MM.1S (cell line): ENCODE data around the gene UGT2B10.

Source experiments
- DNase-seq: peaks from one replicate; pipeline ENCODE4 v3.0.0-alpha.2; 2015
- H2AFZ ChIP-seq: fragments of 300-600 bp; sonication (generic); 2 replicates; pipeline ENCODE4 v1.6.0; 2016; ENCODE audit warnings: antibody characterized with exemption, low read length
- H3F3A ChIP-seq: fragments of 300-600 bp; sonication (generic); 2 replicates; pipeline ENCODE4 v1.6.1; 2016; ENCODE audit warnings: mild to moderate bottlenecking, antibody characterized with exemption, low read length, moderate library complexity, mixed read lengths; ENCODE audit not compliant: insufficient read depth
- H3K27ac ChIP-seq: fragments of 300-600 bp; sonication (generic); 2 replicates; pipeline ENCODE4 v1.5.1; 2016; ENCODE audit warnings: mild to moderate bottlenecking, low read length
- H3K27me3 ChIP-seq: fragments of 300-600 bp; sonication (generic); replicated peaks from 2 replicates; pipeline ENCODE4 v1.6.0; 2016; ENCODE audit warnings: low read length; ENCODE audit not compliant: insufficient read depth
- H3K36me3 ChIP-seq: fragments of 300-600 bp; sonication (generic); replicated peaks from 2 replicates; pipeline ENCODE4 v1.6.1; 2016; ENCODE audit warnings: mild to moderate bottlenecking, low read length, mixed read lengths; ENCODE audit not compliant: insufficient read depth
- H3K4me1 ChIP-seq: fragments of 300-600 bp; sonication (generic); 2 replicates; pipeline ENCODE4 v1.6.1; 2016; ENCODE audit warnings: low read length, mixed read lengths
- H3K4me2 ChIP-seq: fragments of 300-600 bp; sonication (generic); 2 replicates; pipeline ENCODE4 v1.6.0; 2016; ENCODE audit warnings: low read depth, low read length
- H3K4me3 ChIP-seq: fragments of 300-600 bp; sonication (generic); 2 replicates; pipeline ENCODE4 v1.5.1; 2016; ENCODE audit warnings: low read length, mixed read lengths
- H3K79me2 ChIP-seq: fragments of 300-600 bp; sonication (generic); 2 replicates; pipeline ENCODE4 v1.6.1; 2016; ENCODE audit warnings: mixed run types, low read length, mixed read lengths
- H3K9ac ChIP-seq: fragments of 300-600 bp; sonication (generic); 2 replicates; pipeline ENCODE4 v1.6.1; 2016; ENCODE audit warnings: low read length, mixed read lengths
- H3K9me2 ChIP-seq: fragments of 300-600 bp; sonication (generic); replicated peaks from 2 replicates; pipeline ENCODE4 v1.6.1; 2016; ENCODE audit warnings: mild to moderate bottlenecking, low read length, mixed read lengths; ENCODE audit not compliant: insufficient read depth
- H3K9me3 ChIP-seq: fragments of 300-600 bp; sonication (generic); replicated peaks from 2 replicates; pipeline ENCODE4 v1.6.1; 2016; ENCODE audit warnings: mild to moderate bottlenecking, low read length, mixed read lengths; ENCODE audit not compliant: insufficient read depth
- H4K20me1 ChIP-seq: fragments of 300-600 bp; sonication (generic); 2 replicates; pipeline ENCODE4 v1.6.1; 2016; ENCODE audit warnings: mild to moderate bottlenecking, low read length, moderate library complexity, mixed read lengths; ENCODE audit not compliant: insufficient read depth
- CTCF ChIP-seq: fragments of 300-600 bp; sonication (generic); IDR thresholded peaks from 2 replicates; pipeline ENCODE4 v1.5.1; 2016; ENCODE audit warnings: antibody characterized with exemption, low read length, mixed read lengths
- EZH2 ChIP-seq: fragments of 300-600 bp; sonication (generic); optimal IDR thresholded peaks from 2 replicates; pipeline ENCODE3; 2017; ENCODE audit warnings: low read depth, mild to moderate bottlenecking, antibody characterized with exemption, low read length, mixed read lengths
- EZH2phosphoT487 ChIP-seq: fragments of 300-600 bp; sonication (generic); IDR thresholded peaks from 2 replicates; pipeline ENCODE4 v1.6.1; 2018; ENCODE audit warnings: antibody characterized with exemption, low read length

The UGT2B10 gene

DNA sequence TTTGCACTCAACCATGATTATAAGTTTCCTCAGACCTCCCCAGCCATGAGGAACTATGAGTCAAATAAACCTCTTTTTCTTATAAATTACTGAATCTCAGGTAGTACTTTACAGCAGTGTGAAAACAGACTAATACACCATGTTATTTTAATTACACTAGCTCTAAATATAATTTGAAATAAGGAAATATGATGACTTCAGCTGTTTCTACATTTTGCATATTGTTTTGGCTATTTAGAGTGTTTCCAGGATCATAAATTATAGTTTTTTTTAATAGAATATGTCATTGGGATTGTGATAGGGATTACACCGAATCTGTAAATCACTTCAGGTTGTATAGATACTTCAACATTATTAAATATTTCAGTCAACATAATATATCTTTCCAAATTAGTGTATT is 43.9 kb downstream of the UGT2B10 start:
- H3K36me3 ChIP-seq: no peaks in the 10 kb centered on the region
- no peak overlapping the region for H2AFZ ChIP-seq
- H3K79me2 ChIP-seq: no peaks in the 10 kb centered on the region
- H3F3A ChIP-seq: no peaks in the 10 kb centered on the region
- H3K9ac ChIP-seq: no peak overlapping the region
- no peaks in the 10 kb centered on the region for H3K9me3 ChIP-seq
- no peaks in the 10 kb centered on the region for H4K20me1 ChIP-seq
- H3K4me3 ChIP-seq: no peak overlapping the region
- no peak overlapping the region for H3K27ac ChIP-seq
- H3K9me2 ChIP-seq: no peaks in the 10 kb centered on the region
- no peak for TF ChIP-seq EZH2
- H3K4me1 ChIP-seq: no peaks in the 10 kb centered on the region
- no peak overlapping the region for H3K4me2 ChIP-seq
- no peaks in the 10 kb centered on the region for H3K27me3 ChIP-seq
- DNase-seq: no peak

GRCh38 chr4:68861057-68861456 is 45.3 kb downstream of the UGT2B10 start:
- H3K27me3 ChIP-seq: no peaks in the 10 kb centered on the region
- no peaks in the 10 kb centered on the region for H3K9me2 ChIP-seq
- H3K79me2 ChIP-seq: no peaks in the 10 kb centered on the region
- no peak overlapping the region for H3K4me3 ChIP-seq
- no peak overlapping the region for H3K9ac ChIP-seq
- H3F3A ChIP-seq: no peaks in the 10 kb centered on the region
- TF ChIP-seq EZH2phosphoT487 (no peak), CTCF (no peak)
- no peak overlapping the region for H3K4me2 ChIP-seq
- H3K4me1 ChIP-seq: no peaks in the 10 kb centered on the region
- no peak overlapping the region for H3K27ac ChIP-seq
- H2AFZ ChIP-seq: no peak overlapping the region
- no peak for DNase-seq
- H3K9me3 ChIP-seq: no peaks in the 10 kb centered on the region
- H4K20me1 ChIP-seq: no peaks in the 10 kb centered on the region
- no peaks in the 10 kb centered on the region for H3K36me3 ChIP-seq

DNA sequence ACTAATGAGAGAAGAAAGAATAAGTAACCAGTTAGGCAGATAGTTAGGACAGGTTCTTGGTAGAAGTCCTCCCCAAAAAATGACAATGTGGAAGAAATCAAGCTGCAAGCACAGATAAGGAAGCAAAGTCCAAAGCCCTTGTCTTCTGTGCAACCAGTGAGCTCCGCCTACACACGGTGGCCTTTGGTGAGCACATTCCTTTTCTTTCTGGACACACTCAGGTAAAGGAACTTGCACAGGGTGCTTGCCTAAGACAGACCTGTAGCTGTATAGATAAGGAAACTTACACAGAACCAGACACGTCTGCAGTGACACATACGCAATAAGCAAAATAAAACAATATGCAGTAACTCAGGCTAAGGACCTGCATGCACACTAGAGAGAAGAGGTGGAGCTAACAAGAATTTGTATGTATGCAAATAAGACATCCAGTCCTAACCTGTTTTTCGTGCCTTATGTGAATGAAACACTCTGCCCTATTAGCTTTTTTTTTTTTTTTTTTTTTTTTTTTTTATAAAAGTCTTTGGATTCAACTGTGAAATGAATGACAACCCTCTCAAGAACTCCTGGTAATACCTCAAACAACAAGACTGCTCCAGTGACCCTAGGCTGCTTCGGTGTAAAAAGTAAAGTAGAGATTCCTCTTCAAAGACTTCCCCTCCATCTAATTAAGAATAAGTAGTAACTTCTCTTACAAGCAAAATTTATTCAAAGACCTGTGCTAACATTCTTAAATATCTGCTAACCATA is 48.8 kb downstream of the UGT2B10 start:
- Histone ChIP-seq H3K4me1 (no peaks in the 10 kb centered on the region), H4K20me1 (no peaks in the 10 kb centered on the region), H3F3A (no peaks in the 10 kb centered on the region), H3K27me3 (no peaks in the 10 kb centered on the region), H3K27ac (no peak overlapping the region), H3K4me2 (no peak overlapping the region), H3K9ac (no peak overlapping the region), H2AFZ (no peak overlapping the region), H3K9me2 (no peaks in the 10 kb centered on the region), H3K79me2 (no peaks in the 10 kb centered on the region), H3K4me3 (no peak overlapping the region), H3K36me3 (no peaks in the 10 kb centered on the region), H3K9me3 (no peaks in the 10 kb centered on the region)
- no peak for TF ChIP-seq EZH2
- TF ChIP-seq CTCF: no peak
- TF ChIP-seq EZH2phosphoT487: no peak
- no peak for DNase-seq

- H3K9me3 ChIP-seq: no peaks in the 10 kb centered on the region
- H3K4me1 ChIP-seq: no peaks in the 10 kb centered on the region
- H3K4me2 ChIP-seq: no peak overlapping the region
- H3K27ac ChIP-seq: no peak overlapping the region
- H3K9ac ChIP-seq: no peak overlapping the region
- H2AFZ ChIP-seq: no peak overlapping the region
- H3K36me3 ChIP-seq: no peaks in the 10 kb centered on the region
- no peaks in the 10 kb centered on the region for H3K9me2 ChIP-seq
- no peak for DNase-seq
- H3F3A ChIP-seq: no peaks in the 10 kb centered on the region
- H3K79me2 ChIP-seq: no peaks in the 10 kb centered on the region
- H3K27me3 ChIP-seq: no peaks in the 10 kb centered on the region
- no peak for TF ChIP-seq EZH2
- no peak for TF ChIP-seq EZH2phosphoT487
- no peak for TF ChIP-seq CTCF
- no peak overlapping the region for H3K4me3 ChIP-seq
- H4K20me1 ChIP-seq: no peaks in the 10 kb centered on the region
Measured at GRCh38 chr4:68865188-68865638, 49.4 kb downstream of the UGT2B10 start.
